ENCODE data around the gene EIF4A3. TPM values are rescaled to one million over a fixed set of nuclear protein-coding genes. Genes with fewer than 3 reads are reported as not detected.

Gene EIF4A3
- total and polyA plus RNA-seq, 9 of the 15 experiments (the other 6 are each of a cell fraction or from before 2014, with no cell fraction given) = 62.7 to 171 (median 127) TPM

DNA sequence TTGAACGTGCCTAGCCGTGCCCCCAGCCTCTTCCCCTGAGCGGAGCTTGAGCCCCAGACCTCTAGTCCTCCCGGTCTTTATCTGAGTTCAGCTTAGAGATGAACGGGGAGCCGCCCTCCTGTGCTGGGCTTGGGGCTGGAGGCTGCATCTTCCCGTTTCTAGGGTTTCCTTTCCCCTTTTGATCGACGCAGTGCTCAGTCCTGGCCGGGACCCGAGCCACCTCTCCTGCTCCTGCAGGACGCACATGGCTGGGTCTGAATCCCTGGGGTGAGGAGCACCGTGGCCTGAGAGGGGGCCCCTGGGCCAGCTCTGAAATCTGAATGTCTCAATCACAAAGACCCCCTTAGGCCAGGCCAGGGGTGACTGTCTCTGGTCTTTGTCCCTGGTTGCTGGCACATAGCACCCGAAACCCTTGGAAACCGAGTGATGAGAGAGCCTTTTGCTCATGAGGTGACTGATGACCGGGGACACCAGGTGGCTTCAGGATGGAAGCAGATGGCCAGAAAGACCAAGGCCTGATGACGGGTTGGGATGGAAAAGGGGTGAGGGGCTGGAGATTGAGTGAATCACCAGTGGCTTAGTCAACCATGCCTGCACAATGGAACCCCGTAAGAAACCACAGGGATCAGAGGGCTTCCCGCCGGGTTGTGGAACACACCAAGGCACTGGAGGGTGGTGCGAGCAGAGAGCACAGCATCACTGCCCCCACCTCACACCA, 44.8 kb downstream of the EIF4A3 start (continued):
- TF ChIP-seq ZBTB9 (CRISPR knock-in tag; IDR thresholded peaks at IDR 0.05) = no peak
- TF ChIP-seq TCF7 (IDR thresholded peaks at IDR 0.05; ENCODE audit: borderline replicate concordance) = no peak
- TF ChIP-seq ZNF695 (CRISPR knock-in tag; IDR thresholded peaks at IDR 0.05) = no peak
- 0 out of 4 replicates have a peak, but pooled peaks of 1 of the 2 experiments have one; percentile 1 for TF ChIP-seq RAD21 (CRISPR knock-in tag; conservative IDR thresholded peaks at IDR 0.05 in 1 of 2, IDR thresholded peaks at IDR 0.05 in 1 of 2)

GRCh38 chr17:80101011-80101945, 45.6 kb downstream of the EIF4A3 start, which contains the start of gene GAA:
Gene GAA (plus strand): TSS chr17:80101581. CDS start chr17:80104587, 3,006 bp downstream.
- intact Hi-C loops (cut with micrococcal nuclease) (loop anchor here (10.0 kb wide), 1 partner anchor 84 kb away; no protein-coding TSS in a partner anchor), in situ Hi-C loops (cut with MboI) (no loop called here)
- DNase-seq (ENCODE audit: extremely low read depth in 1 of 4, low spot score in 3 of 4) (peak; percentile 86 to 99 (median 98)), FAIRE-seq (peak; percentile 71), ATAC-seq (peak; percentile 92)
- CTCF ChIA-PET (ENCODE audit: low intra/inter-chr PET ratio) = interaction anchor here (0.6 to 0.7 kb wide), 2 partner anchors 11 to 16 kb away, joined by 3 to 4 read pairs; no protein-coding TSS in a partner anchor
- Histone ChIP-seq H3K9me1 (ENCODE audit: control insufficient read depth, insufficient read depth, low read length) (no peaks in the 10 kb centered on the region), H3K4me2 (ENCODE audit: insufficient read depth, low read length) (peak within 1 kb of the TSS; percentile 95), H3K4me1 (replicated peaks in 1 of 2; ENCODE audit: control insufficient read depth in 2 of 2, insufficient read depth in 2 of 2, low read length in 2 of 2) (peaks cover 10 to 48% of the 10 kb centered on the region in 2 experiments; a peak in 4 of 5 replicates), H3K9me3 (replicated peaks; ENCODE audit: control insufficient read depth, insufficient read depth, low read depth, low read length) (no peaks in the 10 kb centered on the region), H3K27ac (ENCODE audit: extremely low read depth, low read depth, low read length) (peak within 1 kb of the TSS; percentile 52; the same call in 2 of the 3 replicates), H4K20me1 (replicated peaks; ENCODE audit: control insufficient read depth, insufficient read depth, low read length) (0 out of 2 replicates have a peak, but pooled peaks cover 4% of the 10 kb centered on the region), H3K36me3 (ENCODE audit: control insufficient read depth, insufficient read depth, low read length) (no peaks in the 10 kb centered on the region), H2AFZ (ENCODE audit: low read depth, low read length) (peak within 1 kb of the TSS; percentile 89), H3K79me2 (ENCODE audit: control insufficient read depth, insufficient read depth, low read length) (no peaks in the 10 kb centered on the region), H3K4me3 (peak within 1 kb of the TSS; percentile 65), H3K9ac (ENCODE audit: insufficient read depth in 1 of 2, low read depth in 2 of 2, low read length in 2 of 2) (peak within 1 kb of the TSS; percentile 70 to 95), H3K27me3 (ENCODE audit: control insufficient read depth in 2 of 2, insufficient read depth in 2 of 2, low read length in 2 of 2) (peaks cover 16 to 33% of the 10 kb centered on the region in 2 experiments; a peak in 4 of 5 replicates)
- under 1% methylated on average over 58 of the region's 114 CpGs for WGBS (ENCODE audit: insufficient coverage, low coverage, missing lambda C conversion rate)
- POLR2A ChIA-PET = interaction anchor here (0.5 to 1.8 kb wide), 14 partner anchors 9 to 1041 kb away, joined by 3 to 8 read pairs (median 3); no protein-coding TSS in a partner anchor
- no TSS peak for BruUV-seq (replicated peaks)
- TF ChIP-seq, protein P1, sequence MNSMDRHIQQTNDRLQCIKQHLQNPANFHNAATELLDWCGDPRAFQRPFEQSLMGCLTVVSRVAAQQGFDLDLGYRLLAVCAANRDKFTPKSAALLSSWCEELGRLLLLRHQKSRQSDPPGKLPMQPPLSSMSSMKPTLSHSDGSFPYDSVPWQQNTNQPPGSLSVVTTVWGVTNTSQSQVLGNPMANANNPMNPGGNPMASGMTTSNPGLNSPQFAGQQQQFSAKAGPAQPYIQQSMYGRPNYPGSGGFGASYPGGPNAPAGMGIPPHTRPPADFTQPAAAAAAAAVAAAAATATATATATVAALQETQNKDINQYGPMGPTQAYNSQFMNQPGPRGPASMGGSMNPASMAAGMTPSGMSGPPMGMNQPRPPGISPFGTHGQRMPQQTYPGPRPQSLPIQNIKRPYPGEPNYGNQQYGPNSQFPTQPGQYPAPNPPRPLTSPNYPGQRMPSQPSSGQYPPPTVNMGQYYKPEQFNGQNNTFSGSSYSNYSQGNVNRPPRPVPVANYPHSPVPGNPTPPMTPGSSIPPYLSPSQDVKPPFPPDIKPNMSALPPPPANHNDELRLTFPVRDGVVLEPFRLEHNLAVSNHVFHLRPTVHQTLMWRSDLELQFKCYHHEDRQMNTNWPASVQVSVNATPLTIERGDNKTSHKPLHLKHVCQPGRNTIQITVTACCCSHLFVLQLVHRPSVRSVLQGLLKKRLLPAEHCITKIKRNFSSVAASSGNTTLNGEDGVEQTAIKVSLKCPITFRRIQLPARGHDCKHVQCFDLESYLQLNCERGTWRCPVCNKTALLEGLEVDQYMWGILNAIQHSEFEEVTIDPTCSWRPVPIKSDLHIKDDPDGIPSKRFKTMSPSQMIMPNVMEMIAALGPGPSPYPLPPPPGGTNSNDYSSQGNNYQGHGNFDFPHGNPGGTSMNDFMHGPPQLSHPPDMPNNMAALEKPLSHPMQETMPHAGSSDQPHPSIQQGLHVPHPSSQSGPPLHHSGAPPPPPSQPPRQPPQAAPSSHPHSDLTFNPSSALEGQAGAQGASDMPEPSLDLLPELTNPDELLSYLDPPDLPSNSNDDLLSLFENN (IDR thresholded peaks at IDR 0.05; ENCODE audit: low read depth in 2 of 2, low read length in 2 of 2) = no peak
- no peak for TF ChIP-seq XRCC4 (IDR thresholded peaks at IDR 0.05; ENCODE audit: extremely low read depth, insufficient read depth, insufficient read length)
- peak; percentile 94 for TF ChIP-seq ZNF583 (CRISPR knock-in tag; IDR thresholded peaks at IDR 0.05)
- peak; percentile 17 for TF ChIP-seq HMGN3 (IDR thresholded peaks at IDR 0.05; ENCODE audit: borderline replicate concordance, extremely low read depth, insufficient read length, low read depth, low read length)
- no peak for TF ChIP-seq KHSRP (IDR thresholded peaks at IDR 0.05)
- no peak for TF ChIP-seq CCAR2 (IDR thresholded peaks at IDR 0.05; ENCODE audit: low read depth, low read length)
- TF ChIP-seq POLR2B (IDR thresholded peaks at IDR 0.05; ENCODE audit: low read depth, partially characterized antibody) = no peak
- no peak for TF ChIP-seq TCF7 (IDR thresholded peaks at IDR 0.05; ENCODE audit: borderline replicate concordance)
- peak; percentile 40; the same call in 1 of the 2 replicates for TF ChIP-seq MBD2 (IDR thresholded peaks at IDR 0.05; ENCODE audit: borderline replicate concordance, low read depth)
